ENCODE results near the gene LPGAT1. TPM values are rescaled to one million over a fixed set of nuclear protein-coding genes. Genes with fewer than 3 reads are reported as not detected.

LPGAT1 gene
- total RNA-seq, 1 donor: 36.2 TPM

GRCh38 chr1:211814313-211814712 lies 16.2 kb downstream of the LPGAT1 start:
- DNase-seq (ENCODE audit: low read depth): no peak
- no peak overlapping the region for H3K4me3 ChIP-seq (ENCODE audit: low read depth, low read length)
- no peak for TF ChIP-seq CTCF (IDR thresholded peaks at IDR 0.05; ENCODE audit: insufficient read depth, low read length)

GRCh38 chr1:211813590-211813989 lies 17.0 kb downstream of the LPGAT1 start:
- DNase-seq (ENCODE audit: low read depth): peak; percentile 83
- no peak overlapping the region for H3K4me3 ChIP-seq (ENCODE audit: low read depth, low read length)
- TF ChIP-seq CTCF (IDR thresholded peaks at IDR 0.05; ENCODE audit: insufficient read depth, low read length): no peak

GRCh38 chr1:211812584-211812983 lies 18.0 kb downstream of the LPGAT1 start:
- H3K4me3 ChIP-seq (ENCODE audit: low read depth, low read length): no peak overlapping the region
- DNase-seq (ENCODE audit: low read depth): no peak
- TF ChIP-seq CTCF (IDR thresholded peaks at IDR 0.05; ENCODE audit: insufficient read depth, low read length): no peak

GRCh38 chr1:211811848-211812247 lies 18.7 kb downstream of the LPGAT1 start:
- no peak for TF ChIP-seq CTCF (IDR thresholded peaks at IDR 0.05; ENCODE audit: insufficient read depth, low read length)
- DNase-seq (ENCODE audit: low read depth): no peak
- H3K4me3 ChIP-seq (ENCODE audit: low read depth, low read length): no peak overlapping the region

GRCh38 chr1:211811126-211811525 lies 19.4 kb downstream of the LPGAT1 start:
- H3K4me3 ChIP-seq (ENCODE audit: low read depth, low read length): no peak overlapping the region
- DNase-seq (ENCODE audit: low read depth): peak; percentile 71
- no peak for TF ChIP-seq CTCF (IDR thresholded peaks at IDR 0.05; ENCODE audit: insufficient read depth, low read length)

- no peak overlapping the region for H3K4me3 ChIP-seq (ENCODE audit: low read depth, low read length)
- TF ChIP-seq CTCF (IDR thresholded peaks at IDR 0.05; ENCODE audit: insufficient read depth, low read length): no peak
- DNase-seq (ENCODE audit: low read depth): no peak
Measured at GRCh38 chr1:211808475-211808874, 22.1 kb downstream of the LPGAT1 start.

- no peak overlapping the region for H3K4me3 ChIP-seq (ENCODE audit: low read depth, low read length)
- no peak for DNase-seq (ENCODE audit: low read depth)
- TF ChIP-seq CTCF (IDR thresholded peaks at IDR 0.05; ENCODE audit: insufficient read depth, low read length): no peak
Measured at GRCh38 chr1:211804915-211805314, 25.6 kb downstream of the LPGAT1 start.

Data from fibroblast of the aortic adventitia (primary cell).